H1 (cell line): Measurements from ENCODE around the gene MRPS35.
"Not testable (repeated sequence)": the region's sequence is repeated elsewhere in the genome, so short reads cannot be mapped to it uniquely, and the experiment has no call there.

Source experiments
- CEBPB ChIP-seq: IDR thresholded peaks from 2 replicates; pipeline ENCODE4 v1.6.1; 2012; ENCODE audit warnings: low read depth, low read length
- CREB1 ChIP-seq: IDR thresholded peaks from 2 replicates; pipeline ENCODE4 v1.6.1; 2012; ENCODE audit warnings: inconsistent platforms
- PHF8 ChIP-seq: fragments of 200-600 bp; sonication (generic); conservative IDR thresholded peaks from 2 replicates; pipeline ENCODE4 v1.7.1; 2012; ENCODE audit warnings: low read depth, mild to moderate bottlenecking, inconsistent platforms, low read length, moderate library complexity
- POLR2A ChIP-seq, 2 experiments: IDR thresholded peaks; 1 replicate in 1 of 2; 2 replicates in 1 of 2; pipeline ENCODE4 v1.6.1; 2011; ENCODE audit warnings: low read depth in 2 of 2, low read length in 2 of 2, mild to moderate bottlenecking in 2 of 2; ENCODE audit errors: control extremely low read depth in 1 of 2
- POLR2AphosphoS5 ChIP-seq: IDR thresholded peaks from 2 replicates; pipeline ENCODE4 v1.6.1; 2011; ENCODE audit warnings: low read depth, low read length
- TF ChIP-seq, protein P1 (sequence below), 3 experiments: IDR thresholded peaks; 1 replicate in 2 of 3; 2 replicates in 1 of 3; pipeline versions ENCODE4 v1.5.1 to v1.6.1; 2011; ENCODE audit warnings: low read length in 3 of 3, mild to moderate bottlenecking in 3 of 3, inconsistent platforms in 2 of 3, low read depth in 1 of 3, moderate library complexity in 1 of 3; ENCODE audit not compliant: insufficient read depth in 1 of 3; ENCODE audit errors: control extremely low read depth in 1 of 3
- TF ChIP-seq, protein P2 (sequence below): IDR thresholded peaks from 2 replicates; pipeline ENCODE4 v1.6.1; 2011; ENCODE audit warnings: low read depth, mild to moderate bottlenecking, low read length; ENCODE audit not compliant: insufficient read depth

DNA sequence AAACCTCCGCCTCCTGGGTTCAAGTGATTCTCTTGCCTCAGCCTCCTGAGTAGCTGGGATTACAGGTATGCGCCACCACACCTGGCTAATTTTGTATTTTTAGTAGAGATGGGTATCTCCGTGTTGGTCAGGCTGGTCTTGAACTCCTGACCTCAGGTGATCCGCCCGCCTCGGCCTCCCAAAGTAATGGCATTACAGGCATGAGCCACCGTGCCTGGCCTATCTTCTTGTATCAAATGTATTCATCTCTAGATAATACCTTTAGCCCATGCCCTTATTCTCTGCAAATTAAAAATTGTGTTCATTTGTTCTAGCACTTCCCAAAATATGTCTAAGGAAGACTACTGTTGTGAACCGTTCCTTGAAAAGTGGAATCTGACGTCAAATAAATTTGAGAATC lies 23.7 kb downstream of the MRPS35 start:
- not testable (repeated sequence) for TF ChIP-seq CREB1; PHF8; POLR2AphosphoS5; CEBPB; POLR2A (IDR thresholded peaks at IDR 0.05; ENCODE audit: control extremely low read depth in 1 of 2, low read depth in 2 of 2, low read length in 2 of 2)
- TF ChIP-seq, protein P1, sequence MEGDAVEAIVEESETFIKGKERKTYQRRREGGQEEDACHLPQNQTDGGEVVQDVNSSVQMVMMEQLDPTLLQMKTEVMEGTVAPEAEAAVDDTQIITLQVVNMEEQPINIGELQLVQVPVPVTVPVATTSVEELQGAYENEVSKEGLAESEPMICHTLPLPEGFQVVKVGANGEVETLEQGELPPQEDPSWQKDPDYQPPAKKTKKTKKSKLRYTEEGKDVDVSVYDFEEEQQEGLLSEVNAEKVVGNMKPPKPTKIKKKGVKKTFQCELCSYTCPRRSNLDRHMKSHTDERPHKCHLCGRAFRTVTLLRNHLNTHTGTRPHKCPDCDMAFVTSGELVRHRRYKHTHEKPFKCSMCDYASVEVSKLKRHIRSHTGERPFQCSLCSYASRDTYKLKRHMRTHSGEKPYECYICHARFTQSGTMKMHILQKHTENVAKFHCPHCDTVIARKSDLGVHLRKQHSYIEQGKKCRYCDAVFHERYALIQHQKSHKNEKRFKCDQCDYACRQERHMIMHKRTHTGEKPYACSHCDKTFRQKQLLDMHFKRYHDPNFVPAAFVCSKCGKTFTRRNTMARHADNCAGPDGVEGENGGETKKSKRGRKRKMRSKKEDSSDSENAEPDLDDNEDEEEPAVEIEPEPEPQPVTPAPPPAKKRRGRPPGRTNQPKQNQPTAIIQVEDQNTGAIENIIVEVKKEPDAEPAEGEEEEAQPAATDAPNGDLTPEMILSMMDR (IDR thresholded peaks at IDR 0.05; ENCODE audit: control extremely low read depth in 1 of 3, insufficient read depth in 1 of 3, low read depth in 1 of 3, low read length in 3 of 3): not testable (repeated sequence)
- TF ChIP-seq, protein P2, sequence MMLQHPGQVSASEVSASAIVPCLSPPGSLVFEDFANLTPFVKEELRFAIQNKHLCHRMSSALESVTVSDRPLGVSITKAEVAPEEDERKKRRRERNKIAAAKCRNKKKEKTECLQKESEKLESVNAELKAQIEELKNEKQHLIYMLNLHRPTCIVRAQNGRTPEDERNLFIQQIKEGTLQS: not testable (repeated sequence)
